ENCODE results near the gene C6orf15. TPM values are rescaled to one million over a fixed set of nuclear protein-coding genes. Genes with fewer than 3 reads are reported as not detected.
A peak's percentile ranks its signal among the peaks of the same experiment; 100 is the strongest.

Gene C6orf15
- polyA plus RNA-seq, 1 donor from 2014 or later: not detected

DNA sequence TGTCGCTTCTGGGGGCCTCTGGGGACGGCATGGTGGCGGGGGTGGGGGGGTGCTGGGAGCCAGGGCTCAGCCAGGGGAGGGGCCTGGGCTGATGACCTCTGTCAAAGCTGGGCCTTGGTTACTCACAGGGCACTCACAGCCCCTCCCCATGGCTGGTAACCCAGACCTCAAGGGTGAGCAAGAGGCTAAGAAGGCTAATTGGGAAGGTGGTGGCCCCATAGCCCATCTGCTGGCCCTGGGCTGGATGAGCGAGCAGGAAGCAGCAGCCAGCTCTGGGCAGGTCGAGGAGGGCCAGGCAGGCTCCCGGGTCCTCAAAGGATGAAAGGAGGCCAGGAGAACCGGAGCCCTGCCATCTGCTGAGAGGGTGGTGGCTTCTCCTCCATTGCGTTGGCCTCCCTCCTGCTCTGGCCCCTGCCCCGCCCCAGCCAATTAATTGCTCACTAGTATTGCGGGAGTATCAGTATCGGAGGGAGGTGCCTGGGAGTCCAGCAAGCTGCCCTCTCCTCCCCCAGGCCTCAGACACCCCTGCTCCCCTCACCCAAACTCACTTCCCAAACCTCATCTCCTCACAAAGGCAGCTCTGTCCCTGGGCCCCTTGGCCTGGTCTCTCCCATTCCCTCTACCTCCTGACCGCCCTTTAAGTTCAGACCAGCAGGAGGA, 8.9 kb upstream of the C6orf15 start:
- H3K4me3 Mint-ChIP-seq: no peak overlapping the region
- H3K36me3 Mint-ChIP-seq: peaks cover 3% of the 10 kb centered on the region
- peaks cover 8% of the 10 kb centered on the region for H3K27me3 Mint-ChIP-seq
- peaks cover 0 to 3% (median 0%) of the 10 kb centered on the region in 3 donors for H3K4me1 Mint-ChIP-seq
- no peaks in the 10 kb centered on the region for H3K9me3 Mint-ChIP-seq
- H3K27ac Mint-ChIP-seq: no peak overlapping the region

DNA sequence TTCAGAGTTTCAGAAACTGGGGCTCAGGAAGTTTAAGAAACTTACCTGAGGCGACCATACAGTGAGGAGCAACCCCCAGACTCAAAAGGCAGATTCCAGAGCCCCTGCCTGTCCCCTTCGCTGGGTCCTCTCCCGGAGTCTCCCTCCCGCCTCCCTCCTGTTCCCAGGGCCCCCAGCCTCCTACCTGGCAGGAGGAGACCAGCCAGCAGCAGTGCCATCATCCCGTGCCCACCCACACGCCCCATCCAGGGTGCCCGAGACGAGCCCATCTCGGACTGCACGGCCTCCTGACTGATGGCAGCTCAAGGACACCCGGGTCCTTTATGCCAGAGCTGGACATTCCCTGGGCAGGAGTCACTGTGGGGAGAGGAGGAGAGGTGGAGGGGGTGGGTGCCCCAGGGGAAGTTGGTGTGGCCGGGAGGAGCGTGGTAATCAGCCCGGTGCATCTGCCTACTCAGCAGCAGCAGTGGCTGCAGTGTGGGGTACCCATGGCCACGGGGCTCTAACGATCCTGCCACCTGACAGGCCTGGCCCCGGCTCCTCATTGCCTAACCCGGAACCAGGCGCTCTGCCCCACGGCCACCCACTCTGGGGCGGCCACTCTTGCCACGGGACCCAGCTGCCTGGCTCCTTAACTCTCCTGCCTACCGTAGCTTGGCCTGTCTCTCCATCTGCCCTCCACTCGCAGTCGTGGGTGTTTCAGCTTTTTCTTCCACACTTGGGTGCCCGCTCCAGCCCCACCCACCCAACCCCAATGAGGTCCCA, 8.0 kb upstream of the C6orf15 start, which contains the start of gene CDSN:
Gene CDSN, minus strand, starts transcription at position 296 of the 765 bp plus-strand sequence. Its CDS starts 27 bp downstream, at position 269.
- Mint-ChIP-seq H3K4me3 (no peak within 1 kb of the TSS), H3K4me1 (peaks cover 0 to 4% (median 2%) of the 10 kb centered on the region in 3 donors), H3K36me3 (peaks cover 3% of the 10 kb centered on the region), H3K9me3 (no peaks in the 10 kb centered on the region), H3K27me3 (peaks cover 16% of the 10 kb centered on the region), H3K27ac (no peak within 1 kb of the TSS)

DNA sequence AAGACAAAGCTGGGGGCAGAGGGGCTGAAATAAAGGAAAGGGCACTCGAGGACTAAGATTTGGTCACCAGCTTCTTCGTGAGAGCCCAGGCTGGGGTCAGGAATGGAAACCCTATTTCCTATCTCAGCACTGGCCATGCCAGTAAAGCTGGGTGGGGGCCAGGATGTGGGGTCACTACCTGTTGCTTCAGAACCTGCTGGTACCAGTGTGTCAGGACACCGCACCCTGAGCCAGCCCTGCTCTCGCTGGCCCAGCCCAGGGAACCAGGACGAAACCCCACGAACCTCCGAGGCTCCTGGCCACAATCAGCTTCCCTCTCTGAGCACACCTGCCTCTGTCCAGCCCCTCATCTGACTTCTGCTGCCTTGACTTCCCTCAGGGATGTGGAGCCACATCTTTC, 5.8 kb upstream of the C6orf15 start:
- Mint-ChIP-seq H3K27me3 (peaks cover 17% of the 10 kb centered on the region), H3K4me1 (peaks cover 0 to 7% (median 0%) of the 10 kb centered on the region in 3 donors), H3K36me3 (no peaks in the 10 kb centered on the region), H3K9me3 (no peaks in the 10 kb centered on the region), H3K27ac (no peak overlapping the region), H3K4me3 (no peak overlapping the region)

DNA sequence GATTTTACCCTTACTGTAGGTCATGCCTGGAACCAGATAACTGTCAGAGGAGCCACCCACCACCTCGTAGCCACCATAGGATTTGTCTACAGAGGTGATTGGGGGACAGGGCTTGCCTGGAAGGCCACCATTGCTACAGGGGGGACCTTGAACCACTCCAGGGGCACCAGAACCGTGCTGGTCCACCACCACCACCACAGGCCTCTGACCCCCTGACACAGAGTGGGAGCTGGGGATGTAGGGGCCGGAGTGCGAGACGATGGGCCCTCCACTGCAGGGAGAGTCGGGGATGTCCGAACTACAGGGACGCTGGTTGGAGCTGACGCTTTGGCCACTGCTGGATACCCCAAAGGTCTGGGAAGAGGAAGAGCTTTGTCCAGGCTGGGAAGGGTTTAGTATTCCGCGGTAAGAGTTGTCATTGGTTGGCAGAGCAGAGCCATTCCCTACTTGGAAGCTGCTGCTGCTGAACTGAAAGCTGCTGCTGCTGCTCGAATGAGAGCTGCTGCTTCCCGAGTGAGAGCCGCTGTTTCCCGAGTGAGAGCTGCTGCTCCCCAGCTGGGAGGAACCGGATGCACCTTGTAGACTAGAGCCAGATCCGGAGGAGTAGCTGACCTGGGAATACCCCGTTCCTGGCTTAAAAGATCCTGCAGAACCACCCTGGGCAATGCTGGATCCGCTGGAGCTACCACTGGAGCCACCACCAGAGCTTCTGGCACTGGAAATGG, 4.4 kb upstream of the C6orf15 start:
- H3K27me3 Mint-ChIP-seq: peaks cover 20% of the 10 kb centered on the region
- peak overlapping the region in 1 of 4 donors; percentile 79 for H3K4me3 Mint-ChIP-seq
- H3K4me1 Mint-ChIP-seq: peaks cover 0 to 7% (median 0%) of the 10 kb centered on the region in 3 donors
- no peaks in the 10 kb centered on the region for H3K36me3 Mint-ChIP-seq
- H3K27ac Mint-ChIP-seq: no peak overlapping the region
- no peaks in the 10 kb centered on the region for H3K9me3 Mint-ChIP-seq

- Mint-ChIP-seq H3K36me3 (no peaks in the 10 kb centered on the region), H3K4me3 (no peak overlapping the region), H3K27me3 (peaks cover 23% of the 10 kb centered on the region), H3K27ac (no peak overlapping the region), H3K9me3 (no peaks in the 10 kb centered on the region), H3K4me1 (peaks cover 0 to 7% (median 0%) of the 10 kb centered on the region in 3 donors)
Observed at GRCh38 chr6:31115941-31116560, 3.7 kb upstream of the C6orf15 start.

DNA sequence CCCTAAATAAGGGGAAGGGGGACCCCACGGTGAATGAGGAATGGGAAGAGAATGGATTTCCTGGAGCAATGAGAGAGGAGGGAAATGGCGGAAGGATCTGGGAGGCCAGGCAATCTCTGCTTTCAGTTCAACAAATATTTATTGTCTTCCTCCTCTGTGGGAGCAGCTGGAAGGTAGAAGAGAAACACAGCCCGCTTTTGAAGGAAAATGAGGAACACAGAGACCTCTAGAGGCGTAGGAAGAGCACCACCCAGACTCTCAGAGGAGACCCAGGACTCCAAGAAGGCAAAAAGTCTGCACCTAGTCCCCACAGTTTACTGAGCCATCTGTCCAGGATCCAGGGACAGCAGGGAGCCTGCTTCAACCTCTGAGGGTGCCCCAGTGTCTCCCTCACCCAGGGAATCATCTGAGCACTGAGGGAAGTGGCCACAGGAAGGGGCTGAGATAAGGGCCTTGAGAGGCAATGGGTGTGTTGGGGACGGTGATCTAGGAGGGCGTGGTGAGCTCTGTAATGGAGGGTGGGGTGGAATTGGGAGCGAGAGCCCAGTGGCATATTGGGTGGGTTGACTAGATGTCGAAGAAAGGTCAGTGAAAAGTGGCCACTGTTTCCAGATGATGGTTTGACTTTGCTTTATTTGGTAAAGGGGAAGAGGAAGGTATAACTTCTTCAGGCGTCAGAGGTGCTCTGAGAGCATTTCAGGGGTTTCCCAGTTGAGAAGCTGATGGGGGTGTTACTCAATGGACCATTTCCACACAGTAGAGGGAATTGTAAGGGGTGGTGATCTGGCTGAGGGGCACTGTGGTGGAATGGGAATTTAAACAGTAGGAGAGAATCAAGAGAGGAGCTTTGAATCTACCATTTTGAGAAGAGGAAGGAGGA, 2.8 kb upstream of the C6orf15 start:
- Mint-ChIP-seq H3K27ac (no peak overlapping the region), H3K27me3 (peaks cover 28% of the 10 kb centered on the region), H3K4me1 (peaks cover 0 to 7% (median 0%) of the 10 kb centered on the region in 3 donors), H3K36me3 (no peaks in the 10 kb centered on the region), H3K4me3 (no peak overlapping the region), H3K9me3 (no peaks in the 10 kb centered on the region)

DNA sequence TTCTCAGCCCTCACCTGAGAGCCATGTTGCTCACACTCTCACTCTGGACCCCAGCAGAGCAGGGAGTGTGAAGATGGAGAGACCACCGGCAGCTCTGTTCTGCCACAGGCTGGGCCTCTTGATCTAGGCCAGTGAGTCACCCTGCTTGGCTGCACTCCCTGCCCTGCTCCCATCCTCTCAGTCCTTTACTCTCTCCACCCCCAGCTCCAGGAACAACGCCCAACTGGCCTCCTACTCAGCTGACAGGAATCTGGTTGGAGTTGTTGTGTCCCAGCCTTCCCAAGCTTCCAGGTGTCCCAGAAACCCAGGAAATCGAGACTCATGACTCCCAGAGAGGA, 2.1 kb upstream of the C6orf15 start, which contains the start of gene PSORS1C1:
Gene PSORS1C1, plus strand, starts transcription at position 260 of the 338 bp plus-strand sequence. CDS start 14,833 bp downstream, outside the sequence.
- H3K27me3 Mint-ChIP-seq: peaks cover 28% of the 10 kb centered on the region
- H3K9me3 Mint-ChIP-seq: no peaks in the 10 kb centered on the region
- no peaks in the 10 kb centered on the region for H3K36me3 Mint-ChIP-seq
- peaks cover 0 to 7% (median 0%) of the 10 kb centered on the region in 3 donors for H3K4me1 Mint-ChIP-seq
- no peak within 1 kb of the TSS for H3K27ac Mint-ChIP-seq
- H3K4me3 Mint-ChIP-seq: no peak within 1 kb of the TSS

GRCh38 chr6:31113861-31114540, 1.6 kb upstream of the C6orf15 start:
- H3K27me3 Mint-ChIP-seq: peaks cover 29% of the 10 kb centered on the region
- no peaks in the 10 kb centered on the region for H3K9me3 Mint-ChIP-seq
- H3K36me3 Mint-ChIP-seq: no peaks in the 10 kb centered on the region
- no peak overlapping the region for H3K4me3 Mint-ChIP-seq
- H3K4me1 Mint-ChIP-seq: peaks cover 0 to 7% (median 0%) of the 10 kb centered on the region in 3 donors
- H3K27ac Mint-ChIP-seq: no peak overlapping the region

DNA sequence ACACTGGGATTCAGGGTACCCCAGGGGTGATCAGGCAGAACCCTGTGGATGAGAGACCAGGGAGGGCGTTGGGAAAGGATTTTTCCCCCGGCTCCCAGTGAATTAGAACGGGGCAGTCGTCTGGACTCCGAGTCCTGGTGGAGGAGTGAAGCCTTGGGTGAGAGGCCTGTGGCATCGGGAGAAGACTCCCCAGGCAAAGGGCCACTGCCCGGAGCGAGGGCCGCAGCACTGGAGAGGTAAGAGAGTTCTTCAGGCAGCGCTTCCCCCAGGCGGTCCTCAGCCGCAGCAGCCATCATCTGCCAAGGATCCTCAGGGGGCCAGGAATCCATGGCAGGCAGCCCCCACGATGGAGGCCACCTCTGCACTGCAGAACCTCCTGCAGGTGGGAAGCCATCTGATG, 663 bp downstream of the C6orf15 start:
- H3K4me3 Mint-ChIP-seq: no peak overlapping the region
- H3K36me3 Mint-ChIP-seq: no peaks in the 10 kb centered on the region
- no peaks in the 10 kb centered on the region for H3K9me3 Mint-ChIP-seq
- H3K27ac Mint-ChIP-seq: no peak overlapping the region
- H3K27me3 Mint-ChIP-seq: peaks cover 27% of the 10 kb centered on the region
- peaks cover 0 to 7% (median 0%) of the 10 kb centered on the region in 3 donors for H3K4me1 Mint-ChIP-seq

DNA sequence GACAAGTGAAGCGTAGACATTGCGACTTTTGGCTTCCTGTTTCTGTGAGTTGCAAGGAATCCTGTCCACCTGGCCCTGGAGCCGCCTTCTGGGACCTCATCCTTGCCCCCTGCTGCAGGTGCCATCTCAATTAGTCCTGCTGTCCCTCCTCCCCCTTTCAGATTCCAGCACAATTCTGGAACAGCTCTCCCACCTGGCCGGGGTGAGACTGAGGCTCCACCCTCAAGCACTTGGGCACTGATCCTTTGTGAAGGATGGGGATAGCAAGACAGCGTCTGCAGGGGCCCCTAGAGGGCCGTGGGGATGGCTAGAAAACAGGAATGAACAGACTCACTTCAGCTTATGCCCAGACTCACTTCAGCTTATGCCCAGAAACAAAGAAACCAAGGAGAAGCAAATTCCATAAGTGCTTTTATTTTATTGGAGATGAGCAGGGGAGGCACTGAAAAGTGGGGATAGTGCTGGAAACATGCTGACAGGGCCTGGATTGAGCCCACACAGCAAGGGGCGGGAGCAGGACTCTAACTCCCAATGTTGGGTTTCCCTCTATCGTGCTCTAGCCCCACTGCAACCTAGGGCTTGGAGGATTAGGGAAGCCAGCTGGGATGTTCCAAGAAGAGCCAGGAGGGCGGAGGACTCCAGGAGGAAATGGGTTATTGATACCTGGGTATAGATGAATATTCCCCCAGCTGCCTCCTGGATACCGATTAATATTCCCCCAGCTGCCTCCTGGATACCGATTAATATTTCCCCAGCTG, 1.4 kb downstream of the C6orf15 start:
- Mint-ChIP-seq H3K27ac (no peak overlapping the region), H3K4me1 (peaks cover 0 to 7% (median 1%) of the 10 kb centered on the region in 3 donors), H3K27me3 (peaks cover 24% of the 10 kb centered on the region), H3K4me3 (no peak overlapping the region), H3K9me3 (no peaks in the 10 kb centered on the region), H3K36me3 (no peaks in the 10 kb centered on the region)

- Mint-ChIP-seq H3K4me1 (peaks cover 0 to 4% (median 2%) of the 10 kb centered on the region in 3 donors), H3K27me3 (peaks cover 15% of the 10 kb centered on the region)
Observed at GRCh38 chr6:31107052-31107451, 5.3 kb downstream of the C6orf15 start.

GRCh38 chr6:31103136-31103535, 9.2 kb downstream of the C6orf15 start:
- Mint-ChIP-seq H3K27ac (no peak overlapping the region), H3K4me3 (no peak overlapping the region), H3K36me3 (no peaks in the 10 kb centered on the region), H3K9me3 (peaks cover 0 to 2% (median 0%) of the 10 kb centered on the region in 3 donors), H3K27me3 (peaks cover 4% of the 10 kb centered on the region), H3K4me1 (peaks cover 0 to 4% (median 2%) of the 10 kb centered on the region in 3 donors)

More at GRCh38 chr6:31107052-31107451, 5.3 kb downstream of the C6orf15 start:
- no peaks in the 10 kb centered on the region for H3K36me3 Mint-ChIP-seq
- H3K9me3 Mint-ChIP-seq: no peaks in the 10 kb centered on the region
- no peak overlapping the region for H3K27ac Mint-ChIP-seq
- no peak overlapping the region for H3K4me3 Mint-ChIP-seq

DNA sequence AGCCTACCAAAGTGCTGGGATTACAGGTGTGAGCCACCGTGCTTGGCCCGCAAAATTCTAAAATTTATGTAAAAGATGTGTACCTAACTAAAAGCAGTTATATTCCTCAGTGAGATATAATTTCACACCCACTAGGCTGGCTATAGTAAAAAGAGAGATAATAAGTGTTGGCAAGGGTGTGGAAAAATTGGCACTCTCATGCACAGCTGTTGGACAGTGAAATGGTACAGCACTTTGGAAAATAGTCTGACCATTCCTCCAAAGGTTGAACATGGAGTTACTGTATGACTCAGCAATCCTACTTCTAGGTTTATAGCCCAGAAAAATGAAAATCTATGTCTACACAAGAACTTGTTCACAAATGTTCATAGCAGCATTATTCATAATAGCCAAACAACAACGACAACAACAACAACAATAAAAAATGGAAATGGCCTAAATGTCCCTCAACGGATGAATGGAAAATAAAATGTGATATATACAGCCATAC, 13.9 kb downstream of the C6orf15 start:
- Mint-ChIP-seq H3K4me1 (peaks cover 12 to 23% (median 20%) of the 10 kb centered on the region in 3 donors), H3K27ac (no peak overlapping the region), H3K9me3 (peaks cover 0 to 2% (median 0%) of the 10 kb centered on the region in 3 donors), H3K4me3 (no peak overlapping the region), H3K27me3 (peaks cover 1% of the 10 kb centered on the region), H3K36me3 (no peaks in the 10 kb centered on the region)
